22Rv1 (cell line): ENCODE measurements around the gene CD37.

Source experiments
- ZFX ChIP-seq: fragments of 450-650 bp; IDR thresholded peaks from 2 replicates; pipeline ENCODE4 v1.6.1; 2017; ENCODE audit warnings: antibody characterized with exemption, borderline replicate concordance
- TF ChIP-seq, protein P1 (sequence below): fragments of 450-650 bp; IDR thresholded peaks from 2 replicates; pipeline ENCODE4 v1.5.1; 2017; ENCODE audit warnings: mild to moderate bottlenecking

GRCh38 chr19:49333811-49334288, 1.4 kb upstream of the CD37 start:
- TF ChIP-seq, protein P1, sequence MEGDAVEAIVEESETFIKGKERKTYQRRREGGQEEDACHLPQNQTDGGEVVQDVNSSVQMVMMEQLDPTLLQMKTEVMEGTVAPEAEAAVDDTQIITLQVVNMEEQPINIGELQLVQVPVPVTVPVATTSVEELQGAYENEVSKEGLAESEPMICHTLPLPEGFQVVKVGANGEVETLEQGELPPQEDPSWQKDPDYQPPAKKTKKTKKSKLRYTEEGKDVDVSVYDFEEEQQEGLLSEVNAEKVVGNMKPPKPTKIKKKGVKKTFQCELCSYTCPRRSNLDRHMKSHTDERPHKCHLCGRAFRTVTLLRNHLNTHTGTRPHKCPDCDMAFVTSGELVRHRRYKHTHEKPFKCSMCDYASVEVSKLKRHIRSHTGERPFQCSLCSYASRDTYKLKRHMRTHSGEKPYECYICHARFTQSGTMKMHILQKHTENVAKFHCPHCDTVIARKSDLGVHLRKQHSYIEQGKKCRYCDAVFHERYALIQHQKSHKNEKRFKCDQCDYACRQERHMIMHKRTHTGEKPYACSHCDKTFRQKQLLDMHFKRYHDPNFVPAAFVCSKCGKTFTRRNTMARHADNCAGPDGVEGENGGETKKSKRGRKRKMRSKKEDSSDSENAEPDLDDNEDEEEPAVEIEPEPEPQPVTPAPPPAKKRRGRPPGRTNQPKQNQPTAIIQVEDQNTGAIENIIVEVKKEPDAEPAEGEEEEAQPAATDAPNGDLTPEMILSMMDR = no peak
- no peak for TF ChIP-seq ZFX
